H1 (cell line): ENCODE results near the gene SLC25A21. TPM values are rescaled to one million over a fixed set of nuclear protein-coding genes. Genes with fewer than 3 reads are reported as not detected.

Experiments
- CTCF ChIA-PET: fragments of 300-600 bp; sonication (Branson Sonifier 250); formaldehyde crosslinking; loops from one replicate; lab custom pipeline; 2021; ENCODE audit not compliant: partially characterized antibody; lab: Charles Lee
- POLR2A ChIA-PET: fragments of 300-600 bp; sonication (Branson Sonifier 250); formaldehyde crosslinking; loops from one replicate; lab custom pipeline; 2021; ENCODE audit warnings: inconsistent platforms; ENCODE audit not compliant: partially characterized antibody; lab: Charles Lee
- DNase-seq, 2 experiments: peaks; one replicate each; pipeline versions ENCODE4 v3.0.0 to v3.0.0-alpha.2; 2010 to 2022; ENCODE audit warnings: low spot score in 2 of 2, low read depth in 1 of 2, mixed read lengths in 1 of 2
- FAIRE-seq: peaks from 2 replicates; lab custom pipeline; 2011; peaks lifted over from hg19 to GRCh38; lab: Jason Lieb, UNC
- H2AFZ ChIP-seq: 2 replicates; pipeline ENCODE4 v1.8.1; 2012; ENCODE audit warnings: low read length, inconsistent platforms
- H2AK5ac ChIP-seq: 2 replicates; pipeline ENCODE4 v1.6.1; 2013; ENCODE audit warnings: low read depth, low read length
- H2BK120ac ChIP-seq: replicated peaks from 2 replicates; pipeline ENCODE3; 2013; ENCODE audit warnings: low read depth, low read length, inconsistent platforms
- H2BK12ac ChIP-seq: 2 replicates; pipeline ENCODE4 v1.6.1; 2013; ENCODE audit warnings: low read depth, low read length
- H2BK15ac ChIP-seq: 2 replicates; pipeline ENCODE4 v1.6.1; 2013; ENCODE audit warnings: low read length
- H2BK20ac ChIP-seq: 2 replicates; pipeline ENCODE4 v1.6.1; 2013; ENCODE audit warnings: low read length
- H2BK5ac ChIP-seq: 2 replicates; pipeline ENCODE4 v1.6.1; 2013; ENCODE audit warnings: low read depth, low read length
- H3K14ac ChIP-seq: 2 replicates; pipeline ENCODE4 v1.6.1; 2013; ENCODE audit warnings: inconsistent platforms; ENCODE audit not compliant: insufficient read length
- H3K18ac ChIP-seq: 2 replicates; pipeline ENCODE4 v1.6.1; 2013; ENCODE audit warnings: low read length; ENCODE audit errors: extremely low read depth
- H3K23ac ChIP-seq: 2 replicates; pipeline ENCODE4 v1.6.1; 2013; ENCODE audit warnings: inconsistent platforms; ENCODE audit not compliant: insufficient read length
- H3K23me2 ChIP-seq: 2 replicates; pipeline ENCODE4 v1.6.1; 2013; ENCODE audit warnings: low read depth, low read length
- H3K27ac ChIP-seq: 2 replicates; pipeline ENCODE4 v1.6.1; 2011; ENCODE audit warnings: low read depth, low read length, inconsistent platforms
- H3K27me3 ChIP-seq, 4 experiments: replicated peaks in 1 of 4; 1 replicate in 1 of 4; 2 replicates in 3 of 4; pipeline versions ENCODE4 v1.6.1 to v1.8.1; 2011 to 2013; ENCODE audit warnings: low read length in 3 of 4, mild to moderate bottlenecking in 3 of 4, inconsistent platforms in 2 of 4, mixed read lengths in 2 of 4, moderate library complexity in 1 of 4; ENCODE audit not compliant: control insufficient read depth in 3 of 4, insufficient read depth in 3 of 4; ENCODE audit errors: extremely low read depth in 1 of 4
- H3K36me3 ChIP-seq, 4 experiments: 2 replicates each; pipeline versions ENCODE4 v1.6.1 to v1.8.1; 2011 to 2013; ENCODE audit warnings: mild to moderate bottlenecking in 4 of 4, low read length in 3 of 4, moderate library complexity in 2 of 4, control low read depth in 1 of 4, inconsistent platforms in 1 of 4; ENCODE audit not compliant: insufficient read depth in 4 of 4, control insufficient read depth in 2 of 4
- H3K4ac ChIP-seq: replicated peaks from 2 replicates; pipeline ENCODE3; 2013; ENCODE audit warnings: low read length, low read depth, mixed read lengths, inconsistent platforms; ENCODE audit not compliant: insufficient read length
- H3K4me1 ChIP-seq, 4 experiments: replicated peaks in 1 of 4; 1 replicate in 1 of 4; 2 replicates in 3 of 4; pipeline versions ENCODE4 v1.6.1 to v1.8.1; 2011 to 2013; ENCODE audit warnings: low read length in 3 of 4, inconsistent platforms in 2 of 4, mixed read lengths in 1 of 4; ENCODE audit not compliant: insufficient read depth in 4 of 4, control insufficient read depth in 3 of 4
- H3K4me2 ChIP-seq, 2 experiments: 2 replicates each; pipeline versions ENCODE4 v1.6.1 to v1.8.1; 2011 to 2013; ENCODE audit warnings: low read depth in 2 of 2, low read length in 2 of 2, control low read depth in 1 of 2, inconsistent platforms in 1 of 2, mild to moderate bottlenecking in 1 of 2; ENCODE audit not compliant: insufficient read depth in 1 of 2
- H3K4me3 ChIP-seq, 4 experiments: fragments of 200-600, 300-600 bp in 1 of 4; sonication (generic), shearing (Covaris generic), sonication (Bioruptor Twin) in 1 of 4; 2 replicates each; pipeline versions ENCODE4 v1.5.1 to v1.8.1; 2011 to 2016; ENCODE audit warnings: low read length in 4 of 4, low read depth in 3 of 4, control low read depth in 2 of 4, inconsistent platforms in 2 of 4, mild to moderate bottlenecking in 2 of 4, mixed read lengths in 1 of 4, moderate library complexity in 1 of 4; ENCODE audit not compliant: insufficient read depth in 2 of 4; ENCODE audit errors: extremely low read depth in 1 of 4
- H3K56ac ChIP-seq: replicated peaks from 2 replicates; pipeline ENCODE3; 2013; ENCODE audit warnings: low read depth, mild to moderate bottlenecking, mixed read lengths, low read length, inconsistent platforms; ENCODE audit not compliant: insufficient read length
- H3K79me1 ChIP-seq: 2 replicates; pipeline ENCODE4 v1.6.1; 2013; ENCODE audit warnings: low read depth, low read length, control low read depth
- H3K79me2 ChIP-seq, 2 experiments: 2 replicates each; pipeline versions ENCODE4 v1.6.1 to v1.8.1; 2012 to 2013; ENCODE audit warnings: low read length in 2 of 2, mild to moderate bottlenecking in 2 of 2, inconsistent platforms in 1 of 2; ENCODE audit not compliant: insufficient read depth in 2 of 2, control insufficient read depth in 1 of 2
- H3K9ac ChIP-seq, 4 experiments: replicated peaks in 1 of 4; 1 replicate in 1 of 4; 2 replicates in 3 of 4; pipeline versions ENCODE4 v1.6.1 to v1.8.1; 2011 to 2013; ENCODE audit warnings: low read depth in 3 of 4, low read length in 3 of 4, control low read depth in 2 of 4, mild to moderate bottlenecking in 2 of 4, moderate library complexity in 2 of 4, inconsistent platforms in 1 of 4; ENCODE audit errors: extremely low read depth in 1 of 4
- H3K9me3 ChIP-seq, 2 experiments: 2 replicates each; pipeline versions ENCODE4 v1.6.1 to v1.8.1; 2012 to 2013; ENCODE audit warnings: mild to moderate bottlenecking in 2 of 2, moderate library complexity in 2 of 2, control low read depth in 1 of 2, inconsistent platforms in 1 of 2, low read depth in 1 of 2, low read length in 1 of 2, mixed read lengths in 1 of 2; ENCODE audit not compliant: insufficient read depth in 2 of 2
- H4K20me1 ChIP-seq, 2 experiments: replicated peaks in 1 of 2; 2 replicates each; pipeline versions ENCODE3 to v1.8.1; 2011 to 2013; ENCODE audit warnings: inconsistent platforms in 2 of 2, low read length in 2 of 2, mild to moderate bottlenecking in 1 of 2; ENCODE audit not compliant: insufficient read depth in 2 of 2, control insufficient read depth in 1 of 2
- H4K5ac ChIP-seq: 2 replicates; pipeline ENCODE4 v1.6.1; 2013; ENCODE audit warnings: low read length, low read depth, mixed read lengths, inconsistent platforms; ENCODE audit not compliant: insufficient read length
- H4K8ac ChIP-seq: 2 replicates; pipeline ENCODE4 v1.8.0; 2013; ENCODE audit warnings: mild to moderate bottlenecking, moderate library complexity, low read length, inconsistent platforms; ENCODE audit not compliant: insufficient read depth; ENCODE audit errors: extremely low read depth
- H4K91ac ChIP-seq: replicated peaks from 2 replicates; pipeline ENCODE3; 2013; ENCODE audit warnings: low read length, mixed read lengths, inconsistent platforms; ENCODE audit not compliant: insufficient read length
- ASH2L ChIP-seq: fragments of 200-600, 300-600 bp; sonication (generic); IDR thresholded peaks from one replicate; pipeline ENCODE4 v1.7.1; 2017; ENCODE audit warnings: low read length
- BACH1 ChIP-seq: IDR thresholded peaks from 2 replicates; pipeline ENCODE4 v1.6.1; 2012; ENCODE audit warnings: low read length, improper control_type of control experiment
- CTBP2 ChIP-seq: IDR thresholded peaks from 2 replicates; pipeline ENCODE4 v1.7.0; 2011; ENCODE audit warnings: borderline replicate concordance, mild to moderate bottlenecking, moderate library complexity, mixed read lengths, low read length; ENCODE audit not compliant: insufficient read depth, insufficient read length
- FOSL1 ChIP-seq: IDR thresholded peaks from 2 replicates; pipeline ENCODE4 v1.6.1; 2011; ENCODE audit warnings: mild to moderate bottlenecking, low read depth, low read length, moderate library complexity; ENCODE audit not compliant: insufficient read depth
- JUND ChIP-seq: IDR thresholded peaks from 2 replicates; pipeline ENCODE4 v1.6.1; 2011; ENCODE audit warnings: mild to moderate bottlenecking, improper control_type of control experiment, low read length
- KDM5A ChIP-seq: fragments of 200-600 bp; IDR thresholded peaks from 2 replicates; pipeline ENCODE4 v1.7.1; 2012; ENCODE audit warnings: mild to moderate bottlenecking, low read length, inconsistent platforms, mixed read lengths
- RBBP5 ChIP-seq: IDR thresholded peaks from 2 replicates; pipeline ENCODE4 v1.7.1; 2012; ENCODE audit warnings: low read depth, mild to moderate bottlenecking, inconsistent platforms, low read length, moderate library complexity, borderline replicate concordance
- SIN3A ChIP-seq, 2 experiments: IDR thresholded peaks in 1 of 2; conservative IDR thresholded peaks in 1 of 2; 2 replicates each; pipeline ENCODE4 v1.6.1; 2011 to 2012; ENCODE audit warnings: low read length in 2 of 2, improper control_type of control experiment in 1 of 2, low read depth in 1 of 2, mild to moderate bottlenecking in 1 of 2
- TBP ChIP-seq: IDR thresholded peaks from 2 replicates; pipeline ENCODE4 v1.6.1; 2011; ENCODE audit warnings: low read depth, low read length, improper control_type of control experiment
- WGBS, 2 experiments: shearing (Covaris generic) in 1 of 2; methylation state at CpG; one replicate each; pipeline versions ENCODE4 v1.1.6 to v1.1.7; 2013 to 2015; ENCODE audit warnings: low lambda C conversion rate in 2 of 2, mixed read lengths in 2 of 2, inconsistent platforms in 1 of 2, low coverage in 1 of 2, missing lambda C conversion rate in 1 of 2; ENCODE audit not compliant: insufficient replicate concordance in 2 of 2, insufficient coverage in 1 of 2, insufficient read length in 1 of 2; ENCODE audit errors: extremely low coverage in 1 of 2, missing lambda C conversion rate in 1 of 2; 5-methylcytosine and 5-hydroxymethylcytosine counted together
- polyA plus RNA-seq, 7 experiments: library from polyadenylated mRNA; depleted of rRNA in 3 of 7; stranded (reverse) in 5 of 7; unstranded in 2 of 7; fragments of >200 nt in 5 of 7; fragments of 200-250 nt in 2 of 7; gene quantifications; 1 replicate in 5 of 7; 2 replicates in 1 of 7; 4 replicates in 1 of 7; pipeline versions ENCODE4 v1.2.1 to v1.2.3, GENCODE V29; 2011 to 2013; ENCODE audit warnings: missing spikeins in 2 of 7, mixed read lengths in 2 of 7
- total RNA-seq: library from RNA; stranded (reverse); fragmentation: NEBNext Ultra II Directional; extraction: Animal tissue kit (Norgen Biotek cat#: 25700); gene quantifications from 2 replicates; pipeline ENCODE4 v1.2.1, GENCODE V29; 2021
- TF ChIP-seq, protein P1 (sequence below): IDR thresholded peaks from 2 replicates; pipeline ENCODE4 v1.6.1; 2011; ENCODE audit warnings: low read length, improper control_type of control experiment
- TF ChIP-seq, protein P2 (sequence below): IDR thresholded peaks from 2 replicates; pipeline ENCODE4 v1.6.1; 2012; ENCODE audit warnings: inconsistent platforms
- TF ChIP-seq, protein P3 (sequence below): IDR thresholded peaks from 2 replicates; pipeline ENCODE4 v1.6.1; 2012; ENCODE audit warnings: inconsistent platforms

SLC25A21 gene
- total and polyA plus RNA-seq, 2 of the 8 experiments (the other 6 are each of a cell fraction or from before 2014, with no cell fraction given), result 6.9 to 15.7 TPM

DNA sequence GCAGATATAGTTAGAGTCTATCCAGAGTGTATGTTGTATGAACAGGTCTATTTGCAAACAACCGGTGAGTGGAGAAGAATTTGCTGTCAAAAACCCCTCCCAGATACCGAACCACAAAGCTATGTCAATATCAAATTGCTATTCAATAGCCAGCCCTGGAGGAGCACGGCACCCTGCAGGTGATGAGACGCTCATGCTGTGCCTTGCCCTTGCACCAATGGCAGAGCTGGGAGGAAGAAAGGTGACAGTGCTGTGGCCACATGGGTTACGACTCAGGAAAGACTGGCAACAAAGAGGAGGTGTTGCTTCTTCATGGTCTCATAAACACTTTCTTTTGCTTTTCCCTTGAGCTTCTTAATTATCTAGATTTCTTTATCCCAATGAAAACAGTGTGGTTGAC, 455.0 kb downstream of the SLC25A21 start:
- H3K79me2 ChIP-seq, result no peaks in the 10 kb centered on the region
- H3K36me3 ChIP-seq, result no peaks in the 10 kb centered on the region
- H3K4me3 ChIP-seq, result no peak overlapping the region
- no peak overlapping the region for H2BK20ac ChIP-seq
- no peak overlapping the region for H2AK5ac ChIP-seq
- H3K18ac ChIP-seq, result no peak overlapping the region
- H3K27me3 ChIP-seq, result no peaks in the 10 kb centered on the region
- no peaks in the 10 kb centered on the region for H3K9me3 ChIP-seq
- no peak overlapping the region for H3K4ac ChIP-seq
- DNase-seq (peak; percentile 21 to 57), FAIRE-seq (peak; percentile 7)
- H2AFZ ChIP-seq, result no peak overlapping the region
- POLR2A ChIA-PET, result interaction anchor here (0.6 to 1.2 kb wide), 3 partner anchors 14 to 1152 kb away, joined by 3 to 4 read pairs (median 3); no protein-coding TSS in a partner anchor
- CTCF ChIA-PET, result interaction anchor here (0.7 to 2.2 kb wide), 8 partner anchors 13 to 432 kb away, joined by 3 to 6 read pairs (median 4); no protein-coding TSS in a partner anchor
- no peak overlapping the region for H2BK5ac ChIP-seq
- H3K4me2 ChIP-seq, result no peak overlapping the region
- no peak overlapping the region for H4K5ac ChIP-seq
- H2BK15ac ChIP-seq, result no peak overlapping the region
- H3K23me2 ChIP-seq, result no peaks in the 10 kb centered on the region
- H4K91ac ChIP-seq, result no peak overlapping the region
- H3K23ac ChIP-seq, result no peak overlapping the region
- H3K4me1 ChIP-seq, result peaks cover 0 to 8% (median 6%) of the 10 kb centered on the region in 4 experiments; a peak in 6 of 7 replicates
- H2BK120ac ChIP-seq, result no peak overlapping the region
- WGBS, 2 experiments, result 32% methylated on average over 5 of the region's 5 CpGs; no CpG with 5 or more reads in 1 of the 2 experiments
- no peak overlapping the region for H3K56ac ChIP-seq
- H4K8ac ChIP-seq, result no peak overlapping the region
- no peak overlapping the region for H3K9ac ChIP-seq
- no peaks in the 10 kb centered on the region for H4K20me1 ChIP-seq
- H3K79me1 ChIP-seq, result no peaks in the 10 kb centered on the region
- no peak overlapping the region for H3K14ac ChIP-seq
- H2BK12ac ChIP-seq, result no peak overlapping the region
- no peak overlapping the region for H3K27ac ChIP-seq
- TF ChIP-seq, protein P1, sequence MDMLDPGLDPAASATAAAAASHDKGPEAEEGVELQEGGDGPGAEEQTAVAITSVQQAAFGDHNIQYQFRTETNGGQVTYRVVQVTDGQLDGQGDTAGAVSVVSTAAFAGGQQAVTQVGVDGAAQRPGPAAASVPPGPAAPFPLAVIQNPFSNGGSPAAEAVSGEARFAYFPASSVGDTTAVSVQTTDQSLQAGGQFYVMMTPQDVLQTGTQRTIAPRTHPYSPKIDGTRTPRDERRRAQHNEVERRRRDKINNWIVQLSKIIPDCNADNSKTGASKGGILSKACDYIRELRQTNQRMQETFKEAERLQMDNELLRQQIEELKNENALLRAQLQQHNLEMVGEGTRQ, result no peak
- TF ChIP-seq, protein P2, sequence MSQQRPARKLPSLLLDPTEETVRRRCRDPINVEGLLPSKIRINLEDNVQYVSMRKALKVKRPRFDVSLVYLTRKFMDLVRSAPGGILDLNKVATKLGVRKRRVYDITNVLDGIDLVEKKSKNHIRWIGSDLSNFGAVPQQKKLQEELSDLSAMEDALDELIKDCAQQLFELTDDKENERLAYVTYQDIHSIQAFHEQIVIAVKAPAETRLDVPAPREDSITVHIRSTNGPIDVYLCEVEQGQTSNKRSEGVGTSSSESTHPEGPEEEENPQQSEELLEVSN, result no peak
- TF ChIP-seq ASH2L, result no peak
- TF ChIP-seq FOSL1, result no peak
- TF ChIP-seq BACH1, result no peak
- TF ChIP-seq, protein P3, sequence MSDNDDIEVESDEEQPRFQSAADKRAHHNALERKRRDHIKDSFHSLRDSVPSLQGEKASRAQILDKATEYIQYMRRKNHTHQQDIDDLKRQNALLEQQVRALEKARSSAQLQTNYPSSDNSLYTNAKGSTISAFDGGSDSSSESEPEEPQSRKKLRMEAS, result peak; percentile 82
- TF ChIP-seq RBBP5, result no peak
- no peak for TF ChIP-seq TBP
- no peak for TF ChIP-seq CTBP2
- TF ChIP-seq SIN3A (conservative IDR thresholded peaks at IDR 0.05 in 1 of 2, IDR thresholded peaks at IDR 0.05 in 1 of 2; ENCODE audit: low read depth in 1 of 2, low read length in 2 of 2), result peak in 1 of 2 experiments; percentile 49; a peak in 1 of 4 replicates
- no peak for TF ChIP-seq KDM5A
- no peak for TF ChIP-seq JUND
